Raji (cell line): ENCODE data around the gene ACTR3.

Source experiments
- POLR2A ChIP-seq: IDR thresholded peaks from 2 replicates; pipeline ENCODE4 v1.6.1; 2011; ENCODE audit warnings: low read depth, low read length, control low read depth; ENCODE audit not compliant: insufficient read depth

The ACTR3 gene

DNA sequence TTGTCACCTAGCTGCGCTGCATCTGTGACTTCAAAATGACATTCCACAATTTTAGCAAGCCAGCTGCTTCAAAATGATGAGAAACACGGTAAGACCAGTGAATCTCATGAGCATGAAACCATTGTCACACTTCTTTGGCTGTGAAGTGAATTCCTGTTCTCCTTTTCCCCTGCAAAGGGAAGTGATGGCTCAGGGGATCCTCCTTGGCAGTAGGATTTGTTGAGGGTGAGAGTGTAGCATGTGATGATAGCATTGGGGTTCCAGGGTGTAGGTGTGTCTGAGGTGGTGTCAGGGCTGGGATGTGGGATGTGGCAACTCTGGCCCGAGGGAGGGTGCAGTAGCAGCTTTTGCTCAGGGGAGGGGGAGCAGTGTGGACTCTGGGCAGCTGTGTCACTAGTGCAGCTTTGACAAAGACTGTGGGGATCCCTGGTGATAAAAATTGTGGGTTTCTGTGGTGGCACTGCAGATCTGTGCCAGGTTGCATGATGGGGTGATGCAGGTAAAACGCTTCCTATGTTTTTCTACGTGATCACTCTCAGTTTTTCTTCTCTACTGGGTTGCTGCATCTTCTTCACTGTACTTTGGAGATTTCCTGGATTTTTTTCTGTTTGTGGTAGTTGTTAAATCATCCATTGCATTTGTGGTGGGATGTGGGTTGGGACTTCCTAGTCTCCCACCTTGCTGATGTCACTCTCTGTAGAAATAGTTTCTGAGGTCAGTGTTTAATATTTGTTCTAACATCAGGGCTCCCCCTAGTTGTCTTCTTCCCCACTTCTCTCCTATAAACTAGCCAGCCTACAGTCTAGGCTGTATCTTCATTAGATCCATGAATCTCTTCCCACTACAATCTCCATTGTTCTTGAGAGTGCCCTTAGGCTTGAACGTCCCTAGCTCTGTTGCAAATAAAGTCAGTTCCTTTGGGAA, 107.0 kb downstream of the ACTR3 start:
- TF ChIP-seq POLR2A, result no peak

GRCh38 chr2:114001152-114001551, 111.3 kb downstream of the ACTR3 start:
- no peak for TF ChIP-seq POLR2A

- TF ChIP-seq POLR2A, result no peak
Observed at GRCh38 chr2:114001937-114002336, 112.0 kb downstream of the ACTR3 start.

DNA sequence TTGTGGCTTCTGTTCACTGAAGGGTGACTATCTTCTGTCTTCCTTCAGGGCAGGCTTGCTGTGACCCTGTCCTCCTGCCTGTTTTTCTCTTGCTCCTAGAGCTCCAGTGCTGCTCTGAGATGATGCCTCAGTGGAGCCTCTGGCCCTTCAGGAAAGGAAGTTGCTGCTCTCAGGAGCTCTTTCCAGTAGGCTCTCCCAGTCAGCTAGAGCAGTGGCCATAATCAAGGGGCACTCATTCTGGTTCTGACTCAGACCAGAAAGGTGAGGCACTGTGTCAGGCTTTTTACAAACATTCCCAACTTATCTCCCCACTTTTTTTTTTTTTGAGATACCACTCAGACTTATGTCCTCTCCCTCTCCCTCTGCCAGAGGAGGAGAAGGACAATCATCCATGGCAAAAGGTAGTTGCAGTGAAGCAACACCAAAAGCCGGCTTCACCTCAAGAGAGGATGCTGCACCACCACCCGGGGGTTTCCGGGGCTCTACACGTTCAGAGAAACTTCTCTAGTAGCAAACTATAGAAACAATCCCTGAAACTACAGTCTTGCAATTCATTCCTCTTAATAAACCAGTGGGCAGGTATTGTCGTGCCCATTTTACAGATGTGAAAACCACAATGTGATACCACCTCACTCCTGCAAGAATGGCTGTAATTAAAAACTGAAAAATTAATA, 115.4 kb downstream of the ACTR3 start:
- no peak for TF ChIP-seq POLR2A

- TF ChIP-seq POLR2A, result no peak
Observed at GRCh38 chr2:114006460-114006859, 116.6 kb downstream of the ACTR3 start.

GRCh38 chr2:114007436-114007835, 117.5 kb downstream of the ACTR3 start:
- no peak for TF ChIP-seq POLR2A

DNA sequence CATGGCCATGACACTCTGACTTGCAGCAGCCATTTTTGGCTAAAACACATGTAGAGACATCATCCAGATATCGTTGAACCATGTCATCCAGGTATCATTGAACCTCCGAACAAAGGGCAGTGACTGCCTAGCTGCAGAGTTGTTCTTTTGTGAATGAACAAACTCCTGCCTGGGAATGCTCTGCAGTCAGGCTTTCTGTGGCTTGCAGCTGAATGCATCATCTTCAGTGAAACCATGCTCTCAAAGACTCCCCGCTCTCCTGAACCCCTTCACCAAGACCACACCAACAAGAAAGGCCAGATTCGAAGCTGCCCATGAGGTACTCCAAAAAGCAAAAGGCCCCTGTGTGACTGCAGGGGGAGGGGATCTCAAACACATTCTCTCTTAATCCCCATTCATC, 118.8 kb downstream of the ACTR3 start:
- no peak for TF ChIP-seq POLR2A

- TF ChIP-seq POLR2A, result no peak
Observed at GRCh38 chr2:114009205-114009944, 119.5 kb downstream of the ACTR3 start.

DNA sequence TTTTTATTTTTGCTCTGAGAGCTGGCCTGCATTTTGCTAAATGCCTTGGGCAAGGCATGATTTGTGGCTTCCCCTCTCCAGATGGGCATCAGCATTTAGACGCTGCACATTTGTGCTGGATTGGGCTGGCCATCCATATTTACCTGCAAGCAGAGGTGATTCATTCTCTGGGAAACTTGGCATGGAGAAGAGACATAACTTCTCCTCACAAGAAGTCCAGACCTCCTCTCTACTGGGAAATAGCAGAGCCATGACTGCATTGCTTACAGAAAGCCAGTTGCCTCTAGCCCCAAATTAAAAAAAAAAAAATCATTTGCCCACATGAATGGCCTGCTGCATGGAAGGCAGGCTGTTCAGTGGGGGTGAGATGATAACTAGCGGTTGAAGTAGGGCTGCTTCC, 120.1 kb downstream of the ACTR3 start:
- no peak for TF ChIP-seq POLR2A

DNA sequence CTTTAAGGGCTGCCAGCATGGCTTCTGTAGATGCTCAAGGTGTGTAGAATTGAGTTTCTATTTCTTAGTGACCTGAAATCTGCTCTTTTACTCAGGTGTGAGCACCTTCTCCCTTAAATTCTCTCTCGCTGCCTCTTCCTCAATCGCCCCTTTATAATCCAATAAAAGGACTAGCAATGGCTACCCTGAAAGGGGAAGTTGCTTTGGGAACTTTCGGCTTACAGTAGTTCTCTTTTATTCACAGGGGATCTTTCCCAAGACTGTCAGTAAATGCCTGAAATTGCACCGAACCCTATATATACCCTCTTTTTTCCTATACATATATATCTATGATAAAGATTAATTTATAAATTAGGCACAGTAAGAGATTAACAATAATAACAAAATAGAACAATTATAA, 121.8 kb downstream of the ACTR3 start:
- no peak for TF ChIP-seq POLR2A
